Measurements from ENCODE around the gene UNC13C. TPM values are rescaled to one million over a fixed set of nuclear protein-coding genes. Genes with fewer than 3 reads are reported as not detected.

Gene UNC13C
- total and polyA plus RNA-seq, 4 donors: 0.05 to 16.0 (median 0.12) TPM; not detected in 1

- DNase-seq (no peak), ATAC-seq (ENCODE audit: insufficient read depth, low FRiP score) (no peak)
- Histone ChIP-seq H3K27ac (ENCODE audit: low read depth in 1 of 2, low read length in 1 of 2) (no peak overlapping the region), H3K9me3 (ENCODE audit: control insufficient read depth in 4 of 4, insufficient read depth in 3 of 4, low read length in 3 of 4) (peaks cover 0 to 8% (median 3%) of the 10 kb centered on the region in 4 donors), H3K36me3 (ENCODE audit: control insufficient read depth in 4 of 4, insufficient read depth in 4 of 4, low read length in 4 of 4) (peaks cover 0 to 3% (median 0%) of the 10 kb centered on the region in 4 donors), H3K27me3 (ENCODE audit: control insufficient read depth in 3 of 3, insufficient read depth in 3 of 3, low read length in 2 of 3) (no peaks in the 10 kb centered on the region), H3K4me3 (no peak overlapping the region), H3K9ac (ENCODE audit: insufficient read depth in 1 of 2, low read length in 2 of 2) (no peak overlapping the region), H3K4me1 (ENCODE audit: control insufficient read depth in 5 of 5, insufficient read depth in 5 of 5, low read length in 5 of 5) (no peaks in the 10 kb centered on the region)
- TF ChIP-seq CTCF (IDR thresholded peaks at IDR 0.05; ENCODE audit: control extremely low read depth, extremely low read depth): no peak
- WGBS, 2 donors: 93 to 94% methylated on average over 4 of the region's 4 CpGs
These were observed 249.3 kb downstream of the UNC13C start for GRCh38 chr15:54227569-54227968.

- H3K9ac ChIP-seq (ENCODE audit: insufficient read depth in 1 of 2, low read length in 2 of 2): no peak overlapping the region
- WGBS, 2 donors: 67 to 83% methylated on average over 3 of the region's 3 CpGs
- ATAC-seq (ENCODE audit: insufficient read depth, low FRiP score) (no peak), DNase-seq (peak in 2 of 3 donors; percentile 4 to 46)
- no peak overlapping the region for H3K4me3 ChIP-seq
- H3K9me3 ChIP-seq (ENCODE audit: control insufficient read depth in 4 of 4, insufficient read depth in 3 of 4, low read length in 3 of 4): no peaks in the 10 kb centered on the region
- no peaks in the 10 kb centered on the region for H3K27me3 ChIP-seq (ENCODE audit: control insufficient read depth in 3 of 3, insufficient read depth in 3 of 3, low read length in 2 of 3)
- TF ChIP-seq CTCF (IDR thresholded peaks at IDR 0.05; ENCODE audit: control extremely low read depth, extremely low read depth): no peak
- H3K4me1 ChIP-seq (ENCODE audit: control insufficient read depth in 5 of 5, insufficient read depth in 5 of 5, low read length in 5 of 5): peaks cover 0 to 4% (median 0%) of the 10 kb centered on the region in 5 donors
- no peak overlapping the region for H3K27ac ChIP-seq (ENCODE audit: low read depth in 1 of 2, low read length in 1 of 2)
- H3K36me3 ChIP-seq (ENCODE audit: control insufficient read depth in 4 of 4, insufficient read depth in 4 of 4, low read length in 4 of 4): peaks cover 0 to 19% (median 5%) of the 10 kb centered on the region in 4 donors
These were observed 272.1 kb downstream of the UNC13C start for GRCh38 chr15:54250326-54250725.

GRCh38 chr15:54256190-54256589 lies 277.9 kb downstream of the UNC13C start:
- no peak for TF ChIP-seq CTCF (IDR thresholded peaks at IDR 0.05; ENCODE audit: control extremely low read depth, extremely low read depth)
- Histone ChIP-seq H3K27ac (ENCODE audit: low read depth in 1 of 2, low read length in 1 of 2) (no peak overlapping the region), H3K4me1 (ENCODE audit: control insufficient read depth in 5 of 5, insufficient read depth in 5 of 5, low read length in 5 of 5) (no peaks in the 10 kb centered on the region), H3K9ac (ENCODE audit: insufficient read depth in 1 of 2, low read length in 2 of 2) (no peak overlapping the region), H3K4me3 (no peak overlapping the region), H3K9me3 (ENCODE audit: control insufficient read depth in 4 of 4, insufficient read depth in 3 of 4, low read length in 3 of 4) (no peaks in the 10 kb centered on the region), H3K27me3 (ENCODE audit: control insufficient read depth in 3 of 3, insufficient read depth in 3 of 3, low read length in 2 of 3) (no peaks in the 10 kb centered on the region), H3K36me3 (ENCODE audit: control insufficient read depth in 4 of 4, insufficient read depth in 4 of 4, low read length in 4 of 4) (peaks cover 0 to 11% (median 5%) of the 10 kb centered on the region in 4 donors)
- 78 to 94% methylated on average over 6 of the region's 6 CpGs for WGBS, 2 donors
- ATAC-seq (ENCODE audit: insufficient read depth, low FRiP score) (no peak), DNase-seq (no peak)

GRCh38 chr15:54273928-54274327 lies 295.7 kb downstream of the UNC13C start:
- no peak overlapping the region for H3K9ac ChIP-seq (ENCODE audit: insufficient read depth in 1 of 2, low read length in 2 of 2)
- H3K27me3 ChIP-seq (ENCODE audit: control insufficient read depth in 3 of 3, insufficient read depth in 3 of 3, low read length in 2 of 3): no peaks in the 10 kb centered on the region
- DNase-seq (no peak), ATAC-seq (ENCODE audit: insufficient read depth, low FRiP score) (no peak)
- H3K4me3 ChIP-seq: no peak overlapping the region
- no peak for TF ChIP-seq CTCF (IDR thresholded peaks at IDR 0.05; ENCODE audit: control extremely low read depth, extremely low read depth)
- H3K27ac ChIP-seq (ENCODE audit: low read depth in 1 of 2, low read length in 1 of 2): no peak overlapping the region
- H3K36me3 ChIP-seq (ENCODE audit: control insufficient read depth in 4 of 4, insufficient read depth in 4 of 4, low read length in 4 of 4): peaks cover 0 to 3% (median 0%) of the 10 kb centered on the region in 4 donors
- no peaks in the 10 kb centered on the region for H3K9me3 ChIP-seq (ENCODE audit: control insufficient read depth in 4 of 4, insufficient read depth in 3 of 4, low read length in 3 of 4)
- no peaks in the 10 kb centered on the region for H3K4me1 ChIP-seq (ENCODE audit: control insufficient read depth in 5 of 5, insufficient read depth in 5 of 5, low read length in 5 of 5)
- WGBS, 2 donors: 63 to 72% methylated on average over 3 of the region's 3 CpGs

All from lung (tissue), 12 donors.